Neural progenitor cell (in vitro differentiated cells): Measurements from ENCODE around the gene ENAH. TPM values are rescaled to one million over a fixed set of nuclear protein-coding genes. Genes with fewer than 3 reads are reported as not detected.

Source experiments
- DNase-seq: peaks from one replicate; pipeline ENCODE4 v3.0.0-alpha.2; 2016; ENCODE audit warnings: low spot score
- H2AFZ ChIP-seq: fragments of 200-600 bp; sonication (generic); replicated peaks from 2 replicates; pipeline ENCODE4 v1.6.1; 2016; ENCODE audit warnings: antibody characterized with exemption
- H3F3A ChIP-seq: fragments of 200-600 bp; sonication (generic); 2 replicates; pipeline ENCODE4 v1.6.1; 2016; ENCODE audit warnings: antibody characterized with exemption, low read depth
- H3K27ac ChIP-seq: fragments of 200-600 bp; sonication (generic); 2 replicates; pipeline ENCODE4 v1.5.1; 2016; ENCODE audit warnings: mild to moderate bottlenecking
- H3K27me3 ChIP-seq: fragments of 200-600 bp; sonication (generic); 2 replicates; pipeline ENCODE4 v1.6.1; 2016; ENCODE audit warnings: mild to moderate bottlenecking, moderate library complexity
- H3K36me3 ChIP-seq: fragments of 200-600 bp; sonication (generic); 2 replicates; pipeline ENCODE4 v1.5.1; 2016
- H3K4me1 ChIP-seq: fragments of 200-600 bp; sonication (generic); 2 replicates; pipeline ENCODE4 v1.6.1; 2016; ENCODE audit warnings: mixed run types
- H3K4me2 ChIP-seq: fragments of 200-600 bp; sonication (generic); 2 replicates; pipeline ENCODE4 v1.6.1; 2016
- H3K4me3 ChIP-seq: fragments of 200-600 bp; sonication (generic); 2 replicates; pipeline ENCODE4 v1.5.1; 2016
- H3K79me2 ChIP-seq: fragments of 200-600 bp; sonication (generic); 2 replicates; pipeline ENCODE4 v1.6.1; 2016; ENCODE audit warnings: low read depth
- H3K9ac ChIP-seq: fragments of 200-600 bp; sonication (generic); 2 replicates; pipeline ENCODE4 v1.6.1; 2016
- H3K9me3 ChIP-seq: fragments of 200-600 bp; sonication (generic); 2 replicates; pipeline ENCODE4 v1.5.1; 2016; ENCODE audit warnings: low read depth
- H4K20me1 ChIP-seq: fragments of 200-600 bp; sonication (generic); 2 replicates; pipeline ENCODE4 v1.6.1; 2016; ENCODE audit warnings: low read depth
- H3K27ac Mint-ChIP-seq: 3 replicates; pipeline ENCODE4 v1.8.0; 2021; ENCODE audit warnings: mixed read lengths
- H3K27me3 Mint-ChIP-seq: 2 replicates; pipeline ENCODE4 v1.8.0; 2022; ENCODE audit warnings: low read depth, mild to moderate bottlenecking, inconsistent platforms, moderate library complexity, mixed read lengths; ENCODE audit not compliant: insufficient read depth
- H3K36me3 Mint-ChIP-seq: 3 replicates; pipeline ENCODE4 v1.8.0; 2021; ENCODE audit warnings: mixed read lengths
- H3K4me1 Mint-ChIP-seq: 3 replicates; pipeline ENCODE4 v1.8.0; 2021; ENCODE audit warnings: mixed read lengths
- H3K4me3 Mint-ChIP-seq: 3 replicates; pipeline ENCODE4 v1.8.0; 2021; ENCODE audit warnings: mild to moderate bottlenecking, moderate library complexity, mixed read lengths
- H3K9me3 Mint-ChIP-seq: 3 replicates; pipeline ENCODE4 v1.8.0; 2020; ENCODE audit warnings: mixed read lengths
- EZH2 ChIP-seq: fragments of 200-600 bp; sonication (generic); IDR thresholded peaks from 2 replicates; pipeline ENCODE4 v1.6.1; 2017; ENCODE audit warnings: antibody characterized with exemption, mild to moderate bottlenecking, moderate library complexity
- EZH2phosphoT487 ChIP-seq: fragments of 200-600 bp; sonication (generic); IDR thresholded peaks from 2 replicates; pipeline ENCODE4 v1.6.1; 2017; ENCODE audit warnings: antibody characterized with exemption
- total RNA-seq: library from RNA; depleted of rRNA; stranded (reverse); fragments of >200 nt; gene quantifications from 2 replicates; pipeline ENCODE4 v1.2.3, GENCODE V29; 2015; ENCODE audit warnings: low replicate concordance
- TF ChIP-seq, protein P1 (sequence below): fragments of 200-600 bp; sonication (generic); IDR thresholded peaks from 2 replicates; pipeline ENCODE4 v1.5.1; 2017; ENCODE audit warnings: antibody characterized with exemption, mild to moderate bottlenecking

The ENAH gene
- total RNA-seq, 1 donor from 2014 or later = 346 TPM

DNA sequence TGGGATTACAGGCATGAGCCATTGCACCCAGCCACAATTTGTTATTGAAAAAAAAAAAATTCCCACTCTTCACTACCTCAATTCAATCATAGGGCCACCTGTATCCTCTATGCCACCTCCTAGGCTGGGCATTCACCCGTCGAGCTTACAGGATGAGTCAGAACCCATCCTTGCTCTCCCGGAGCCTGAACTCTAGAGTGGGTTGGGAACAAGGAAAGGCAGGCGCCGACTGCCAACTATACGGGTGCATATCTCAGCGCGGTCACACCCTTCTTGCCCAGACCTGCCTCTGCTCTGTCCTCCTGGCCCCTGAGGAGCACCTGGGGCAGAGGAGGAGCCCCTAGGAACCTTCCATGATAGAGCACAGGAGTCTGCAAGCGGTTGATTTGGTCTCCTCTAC is 203.7 kb downstream of the ENAH start:
- Mint-ChIP-seq H3K9me3 (no peaks in the 10 kb centered on the region), H3K36me3 (no peaks in the 10 kb centered on the region), H3K27me3 (peaks cover 6% of the 10 kb centered on the region), H3K4me3 (no peak overlapping the region), H3K27ac (no peak overlapping the region), H3K4me1 (peaks cover 29% of the 10 kb centered on the region)
- Histone ChIP-seq H3K9me3 (no peaks in the 10 kb centered on the region), H2AFZ (no peak overlapping the region), H3K4me2 (no peak overlapping the region), H3K36me3 (no peaks in the 10 kb centered on the region), H3F3A (no peaks in the 10 kb centered on the region), H3K79me2 (no peaks in the 10 kb centered on the region), H4K20me1 (no peaks in the 10 kb centered on the region), H3K9ac (no peak overlapping the region), H3K27ac (no peak overlapping the region), H3K27me3 (no peaks in the 10 kb centered on the region), H3K4me1 (peaks cover 9% of the 10 kb centered on the region), H3K4me3 (no peak overlapping the region)
- TF ChIP-seq EZH2phosphoT487 (no peak), EZH2 (no peak)
- TF ChIP-seq, protein P1, sequence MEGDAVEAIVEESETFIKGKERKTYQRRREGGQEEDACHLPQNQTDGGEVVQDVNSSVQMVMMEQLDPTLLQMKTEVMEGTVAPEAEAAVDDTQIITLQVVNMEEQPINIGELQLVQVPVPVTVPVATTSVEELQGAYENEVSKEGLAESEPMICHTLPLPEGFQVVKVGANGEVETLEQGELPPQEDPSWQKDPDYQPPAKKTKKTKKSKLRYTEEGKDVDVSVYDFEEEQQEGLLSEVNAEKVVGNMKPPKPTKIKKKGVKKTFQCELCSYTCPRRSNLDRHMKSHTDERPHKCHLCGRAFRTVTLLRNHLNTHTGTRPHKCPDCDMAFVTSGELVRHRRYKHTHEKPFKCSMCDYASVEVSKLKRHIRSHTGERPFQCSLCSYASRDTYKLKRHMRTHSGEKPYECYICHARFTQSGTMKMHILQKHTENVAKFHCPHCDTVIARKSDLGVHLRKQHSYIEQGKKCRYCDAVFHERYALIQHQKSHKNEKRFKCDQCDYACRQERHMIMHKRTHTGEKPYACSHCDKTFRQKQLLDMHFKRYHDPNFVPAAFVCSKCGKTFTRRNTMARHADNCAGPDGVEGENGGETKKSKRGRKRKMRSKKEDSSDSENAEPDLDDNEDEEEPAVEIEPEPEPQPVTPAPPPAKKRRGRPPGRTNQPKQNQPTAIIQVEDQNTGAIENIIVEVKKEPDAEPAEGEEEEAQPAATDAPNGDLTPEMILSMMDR = no peak
- DNase-seq = no peak

DNA sequence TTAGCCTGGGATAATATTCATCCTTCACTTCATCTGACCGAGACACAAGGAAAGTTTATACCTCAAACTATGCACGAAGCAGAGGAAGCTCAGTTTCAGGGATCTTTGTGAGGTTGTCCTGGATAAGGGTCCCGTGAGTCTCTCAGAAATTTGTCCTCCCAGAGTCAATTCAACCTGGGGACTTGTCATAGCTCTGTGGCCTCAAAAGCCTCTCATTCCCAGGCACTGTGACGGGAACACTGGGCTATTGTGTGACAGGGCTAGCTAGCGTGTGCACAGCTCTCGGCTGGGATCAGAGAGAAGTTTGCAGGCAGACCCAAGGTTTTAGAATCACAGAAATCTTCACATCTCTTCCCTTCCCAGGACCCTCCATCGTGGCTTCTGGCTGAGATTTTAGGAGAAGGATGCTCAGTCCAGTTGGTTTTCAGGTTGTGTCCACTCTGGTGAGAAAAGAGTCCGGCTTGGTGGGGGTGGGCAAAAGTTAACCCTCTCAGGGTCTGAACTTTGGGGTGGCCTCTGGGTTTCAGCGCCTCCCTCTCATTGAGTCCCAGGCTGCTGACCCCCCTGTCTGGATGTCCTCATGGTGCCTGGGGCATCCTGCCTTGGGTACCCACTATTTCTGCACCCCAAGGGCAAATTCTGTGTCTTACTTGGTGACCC is 204.6 kb downstream of the ENAH start:
- DNase-seq = no peak
- H3K4me2 ChIP-seq = no peak overlapping the region
- H3K9me3 ChIP-seq = no peaks in the 10 kb centered on the region
- peaks cover 9% of the 10 kb centered on the region for H3K4me1 ChIP-seq
- no peaks in the 10 kb centered on the region for H3K27me3 ChIP-seq
- Mint-ChIP-seq H3K27me3 (peaks cover 7% of the 10 kb centered on the region), H3K27ac (no peak overlapping the region), H3K36me3 (no peaks in the 10 kb centered on the region), H3K4me1 (peaks cover 23% of the 10 kb centered on the region), H3K9me3 (no peaks in the 10 kb centered on the region), H3K4me3 (no peak overlapping the region)
- H3K9ac ChIP-seq = no peak overlapping the region
- H3F3A ChIP-seq = no peaks in the 10 kb centered on the region
- H3K27ac ChIP-seq = no peak overlapping the region
- no peaks in the 10 kb centered on the region for H4K20me1 ChIP-seq
- TF ChIP-seq, protein P1 = no peak
- no peak for TF ChIP-seq EZH2
- no peak for TF ChIP-seq EZH2phosphoT487
- peak overlapping the region; percentile 72 for H2AFZ ChIP-seq
- no peak overlapping the region for H3K4me3 ChIP-seq
- H3K36me3 ChIP-seq = no peaks in the 10 kb centered on the region
- no peaks in the 10 kb centered on the region for H3K79me2 ChIP-seq

DNA sequence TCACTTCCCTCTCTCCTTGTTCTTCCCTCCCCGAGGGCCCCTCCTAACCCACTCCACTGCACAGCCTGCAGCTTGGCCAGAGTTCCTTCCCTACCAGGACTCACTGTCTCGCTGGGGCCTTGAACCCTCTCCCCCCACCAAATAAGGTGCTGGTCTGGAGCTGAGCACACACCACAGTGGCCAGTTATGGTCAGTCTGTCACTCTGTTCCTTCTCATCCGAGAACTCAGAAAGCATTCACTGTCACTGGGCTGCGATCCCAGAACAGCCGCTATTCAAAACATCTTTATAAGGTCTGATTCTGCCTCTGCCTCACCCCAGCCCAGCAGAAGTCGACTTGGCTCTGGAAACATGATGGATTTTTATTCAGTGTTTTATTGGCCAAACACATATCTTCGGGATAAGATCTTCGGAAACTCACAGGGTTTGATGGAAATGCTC is 205.3 kb downstream of the ENAH start:
- Histone ChIP-seq H3K9me3 (no peaks in the 10 kb centered on the region), H3K36me3 (no peaks in the 10 kb centered on the region), H3K79me2 (no peaks in the 10 kb centered on the region), H3K27ac (no peak overlapping the region), H3K4me1 (peaks cover 9% of the 10 kb centered on the region), H4K20me1 (no peaks in the 10 kb centered on the region), H3F3A (no peaks in the 10 kb centered on the region), H2AFZ (peak overlapping the region; percentile 22), H3K4me2 (no peak overlapping the region), H3K9ac (no peak overlapping the region), H3K4me3 (no peak overlapping the region), H3K27me3 (no peaks in the 10 kb centered on the region)
- Mint-ChIP-seq H3K36me3 (no peaks in the 10 kb centered on the region), H3K4me3 (no peak overlapping the region), H3K27ac (no peak overlapping the region), H3K27me3 (peaks cover 12% of the 10 kb centered on the region), H3K9me3 (no peaks in the 10 kb centered on the region), H3K4me1 (peaks cover 23% of the 10 kb centered on the region)
- DNase-seq = no peak
- TF ChIP-seq EZH2phosphoT487 (no peak), EZH2 (no peak)
- TF ChIP-seq, protein P1 = no peak
